ENCODE measurements around the gene SHISAL2A. TPM values are rescaled to one million over a fixed set of nuclear protein-coding genes. Genes with fewer than 3 reads are reported as not detected.
"Not testable (repeated sequence)": the region's sequence is repeated elsewhere in the genome, so short reads cannot be mapped to it uniquely, and the experiment has no call there.

Gene SHISAL2A
- total and polyA plus RNA-seq, 2 of the 8 experiments (the other 6 are each of a cell fraction or from before 2014, with no cell fraction given): 0.74 to 2.1 TPM

- H3K23ac ChIP-seq (ENCODE audit: insufficient read length): not testable (repeated sequence)
Observed at GRCh38 chr1:52693351-52693750, 60.4 kb downstream of the SHISAL2A start.

More at GRCh38 chr1:52693351-52693750, 60.4 kb downstream of the SHISAL2A start:
- H3K9me3 ChIP-seq (ENCODE audit: insufficient read depth in 2 of 2, low read depth in 1 of 2, low read length in 1 of 2); H4K91ac ChIP-seq (replicated peaks; ENCODE audit: insufficient read length, low read length); H2AFZ ChIP-seq (ENCODE audit: low read length); H3K18ac ChIP-seq (ENCODE audit: extremely low read depth, low read length); H3K4ac ChIP-seq (replicated peaks; ENCODE audit: insufficient read length, low read depth, low read length); H2BK20ac ChIP-seq (ENCODE audit: low read length); H3K4me2 ChIP-seq (ENCODE audit: insufficient read depth in 1 of 2, low read depth in 2 of 2, low read length in 2 of 2); H2BK12ac ChIP-seq (ENCODE audit: low read depth, low read length); FAIRE-seq; H3K23me2 ChIP-seq (ENCODE audit: low read depth, low read length); H3K56ac ChIP-seq (replicated peaks; ENCODE audit: insufficient read length, low read depth, low read length); H3K4me3 ChIP-seq (ENCODE audit: extremely low read depth in 1 of 4, insufficient read depth in 2 of 4, low read depth in 3 of 4, low read length in 4 of 4); CTCF ChIA-PET (ENCODE audit: partially characterized antibody); H3K27me3 ChIP-seq (replicated peaks in 1 of 4; ENCODE audit: control insufficient read depth in 3 of 4, extremely low read depth in 1 of 4, insufficient read depth in 3 of 4, low read length in 3 of 4); H4K8ac ChIP-seq (ENCODE audit: extremely low read depth, insufficient read depth, low read length); H3K27ac ChIP-seq (ENCODE audit: low read depth, low read length); H3K9ac ChIP-seq (replicated peaks in 1 of 4; ENCODE audit: extremely low read depth in 1 of 4, low read depth in 3 of 4, low read length in 3 of 4); DNase-seq (ENCODE audit: low read depth in 1 of 2, low spot score in 2 of 2); H4K5ac ChIP-seq (ENCODE audit: insufficient read length, low read depth, low read length); H3K4me1 ChIP-seq (replicated peaks in 1 of 4; ENCODE audit: control insufficient read depth in 3 of 4, insufficient read depth in 4 of 4, low read length in 3 of 4); H2BK120ac ChIP-seq (replicated peaks; ENCODE audit: low read depth, low read length); H3K14ac ChIP-seq (ENCODE audit: insufficient read length); H2AK5ac ChIP-seq (ENCODE audit: low read depth, low read length); H2BK5ac ChIP-seq (ENCODE audit: low read depth, low read length); H4K20me1 ChIP-seq (replicated peaks in 1 of 2; ENCODE audit: control insufficient read depth in 1 of 2, insufficient read depth in 2 of 2, low read length in 2 of 2); H2BK15ac ChIP-seq (ENCODE audit: low read length): not testable (repeated sequence)
- peaks cover 10 to 45% (median 20%) of the 10 kb centered on the region in 4 experiments for H3K36me3 ChIP-seq (ENCODE audit: control insufficient read depth in 2 of 4, insufficient read depth in 4 of 4, low read length in 3 of 4)
- peaks cover 14% of the 10 kb centered on the region; the same call in 1 of the 2 replicates for H3K79me1 ChIP-seq (ENCODE audit: low read depth, low read length)
- H3K79me2 ChIP-seq (ENCODE audit: control insufficient read depth in 1 of 2, insufficient read depth in 2 of 2, low read length in 2 of 2): peaks cover 16 to 53% of the 10 kb centered on the region in 2 experiments
- POLR2A ChIA-PET (ENCODE audit: partially characterized antibody): interaction anchor here (1.4 kb wide), 1 partner anchor 10 kb away, joined by 3 read pairs; no protein-coding TSS in a partner anchor
- 99% methylated on average over 4 of the region's 10 CpGs; no CpG with 5 or more reads in 1 of the 2 experiments for whole genome bisulfite sequencing, 2 experiments (ENCODE audit: extremely low coverage in 1 of 2, insufficient coverage in 1 of 2, insufficient read length in 1 of 2, insufficient replicate concordance in 2 of 2, low coverage in 1 of 2, low lambda C conversion rate in 2 of 2, missing lambda C conversion rate in 1 of 2)

Data from H1 (cell line).